ENCODE measurements around the gene TNFSF9.
"Not testable (repeated sequence)": the region's sequence is repeated elsewhere in the genome, so short reads cannot be mapped to it uniquely, and the experiment has no call there.

Gene TNFSF9

GRCh38 chr19:6503407-6504201, 27.2 kb upstream of the TNFSF9 start:
- no peak for DNase-seq
- intact Hi-C loops (cut with DNase I), result loop anchor here (10.0 kb wide), 1 partner anchor 139 kb away; the partner anchor contains the start of gene CLPP

DNA sequence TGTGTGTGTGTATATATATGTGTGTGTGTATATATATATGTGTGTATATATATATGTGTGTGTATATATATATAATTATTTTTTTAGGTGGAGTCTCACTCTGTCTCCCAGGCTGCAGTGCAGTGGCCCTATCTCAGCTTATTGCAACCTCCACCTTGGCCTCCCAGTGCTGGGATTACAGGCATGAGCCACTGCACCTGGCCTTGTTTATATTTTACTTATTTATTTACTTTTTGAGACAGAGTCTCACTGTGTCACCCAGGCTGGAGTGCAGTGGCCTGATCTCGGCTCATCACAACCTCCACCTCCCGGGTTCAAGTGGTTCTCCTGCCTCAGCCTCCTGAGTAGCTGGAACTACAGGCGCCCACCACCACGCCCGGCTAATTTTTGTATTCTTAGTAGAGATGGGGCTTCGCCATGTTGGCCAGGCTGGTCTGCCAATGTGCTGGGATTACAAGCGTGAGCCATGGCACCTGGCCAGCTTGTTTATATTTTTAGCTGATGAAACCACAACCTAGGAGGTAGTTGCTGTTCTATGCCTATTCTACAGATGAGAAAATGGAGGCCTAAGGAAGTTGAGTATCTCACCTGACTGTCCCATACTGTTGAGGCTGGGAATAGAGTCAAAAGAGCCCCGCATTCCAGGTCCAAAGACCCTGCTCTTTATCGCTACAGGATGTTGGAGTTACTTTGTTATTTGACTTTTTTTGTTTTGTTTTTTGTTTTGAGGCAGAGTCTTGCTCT, 22.6 kb upstream of the TNFSF9 start:
- DNase-seq, result not testable (repeated sequence)
- intact Hi-C loops (cut with DNase I), result loop anchor here (10.0 kb wide), 1 partner anchor 143 kb away; the partner anchor contains the start of gene CLPP

DNA sequence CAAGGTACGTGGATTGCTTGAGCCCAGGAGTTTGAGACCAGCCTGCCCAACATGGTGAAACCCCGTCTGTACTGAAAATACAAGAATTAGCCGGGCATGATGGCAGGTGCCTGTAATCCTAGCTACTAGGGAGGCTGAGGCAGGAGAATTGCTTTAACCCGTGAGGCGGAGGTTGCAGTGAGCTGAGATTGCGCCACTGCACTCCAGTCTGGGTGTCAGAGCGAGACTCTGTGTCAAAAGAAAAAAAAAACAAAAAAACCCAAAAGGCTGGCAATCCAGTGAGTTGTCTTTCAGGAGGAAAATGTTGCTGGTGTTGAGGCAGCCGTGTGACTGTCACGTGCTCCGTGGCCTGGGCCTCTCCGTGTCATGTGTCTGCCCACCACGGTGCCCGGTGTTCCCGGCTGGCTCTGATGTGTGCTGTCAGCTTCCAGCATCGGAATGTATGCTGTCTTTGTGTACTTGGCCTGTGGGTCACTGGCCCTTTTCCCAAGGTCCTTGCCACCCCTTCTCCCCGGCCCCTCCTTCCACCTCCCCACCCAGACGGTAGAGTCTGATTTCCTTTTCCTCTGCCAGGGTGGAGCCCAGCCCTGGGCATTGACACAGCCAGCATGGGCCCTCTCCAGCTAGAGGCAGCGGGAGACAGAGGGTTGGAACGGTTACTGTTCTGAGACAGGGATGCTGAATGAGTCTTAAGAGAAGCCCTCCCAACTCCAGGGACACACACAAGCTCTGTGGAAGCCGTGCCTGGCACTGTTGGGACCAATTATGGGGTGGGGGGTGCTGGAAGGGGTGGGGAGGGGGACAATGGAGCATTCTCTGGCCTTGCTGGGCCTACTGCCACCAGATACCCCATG, 21.5 kb upstream of the TNFSF9 start:
- peak; percentile 73 to 97 (median 91) for DNase-seq
- intact Hi-C loops (cut with DNase I), result loop anchor here (10.0 kb wide), 1 partner anchor 145 kb away; the partner anchor contains the start of gene CLPP

GRCh38 chr19:6510618-6511017, 20.2 kb upstream of the TNFSF9 start:
- intact Hi-C loops (cut with DNase I), result no loop called here
- peak in 1 of 10 donors; percentile 41 for DNase-seq

GRCh38 chr19:6514089-6514488, 16.7 kb upstream of the TNFSF9 start:
- intact Hi-C loops (cut with DNase I), result no loop called here

DNA sequence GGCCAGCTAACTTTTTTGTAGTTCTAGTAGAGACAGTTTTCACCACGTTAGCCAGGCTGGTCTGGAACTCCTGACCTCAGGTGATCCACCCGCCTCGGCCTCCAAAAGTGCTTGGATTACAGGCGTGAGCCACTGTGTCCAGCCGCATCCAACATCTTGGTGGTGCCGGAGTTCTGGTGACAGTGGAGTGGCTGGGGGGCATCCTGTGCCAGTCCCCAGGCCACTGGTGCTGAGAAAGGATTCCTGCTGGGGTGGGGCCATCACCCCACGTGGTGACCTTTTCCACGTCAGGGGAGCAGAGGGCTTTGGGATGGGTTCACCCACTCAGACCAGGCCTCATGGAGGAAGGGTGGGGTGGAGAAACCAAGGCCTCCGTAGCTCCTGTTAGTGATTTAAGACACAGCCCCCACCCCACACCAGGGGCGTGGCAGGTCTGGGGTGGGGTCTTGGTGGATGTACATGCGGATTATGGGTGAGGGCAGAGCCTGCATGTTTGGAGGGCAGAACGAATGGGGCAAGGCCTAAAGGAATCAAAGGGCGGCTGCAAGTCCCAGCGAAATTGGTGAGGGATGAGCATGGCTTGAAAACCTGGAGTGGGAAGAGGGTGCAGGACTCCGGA, 15.8 kb upstream of the TNFSF9 start:
- intact Hi-C loops (cut with DNase I), result no loop called here
- peak in 1 of 10 donors; percentile 41 for DNase-seq

More at GRCh38 chr19:6514089-6514488, 16.7 kb upstream of the TNFSF9 start:
- peak in 1 of 10 donors; percentile 27 for DNase-seq

DNA sequence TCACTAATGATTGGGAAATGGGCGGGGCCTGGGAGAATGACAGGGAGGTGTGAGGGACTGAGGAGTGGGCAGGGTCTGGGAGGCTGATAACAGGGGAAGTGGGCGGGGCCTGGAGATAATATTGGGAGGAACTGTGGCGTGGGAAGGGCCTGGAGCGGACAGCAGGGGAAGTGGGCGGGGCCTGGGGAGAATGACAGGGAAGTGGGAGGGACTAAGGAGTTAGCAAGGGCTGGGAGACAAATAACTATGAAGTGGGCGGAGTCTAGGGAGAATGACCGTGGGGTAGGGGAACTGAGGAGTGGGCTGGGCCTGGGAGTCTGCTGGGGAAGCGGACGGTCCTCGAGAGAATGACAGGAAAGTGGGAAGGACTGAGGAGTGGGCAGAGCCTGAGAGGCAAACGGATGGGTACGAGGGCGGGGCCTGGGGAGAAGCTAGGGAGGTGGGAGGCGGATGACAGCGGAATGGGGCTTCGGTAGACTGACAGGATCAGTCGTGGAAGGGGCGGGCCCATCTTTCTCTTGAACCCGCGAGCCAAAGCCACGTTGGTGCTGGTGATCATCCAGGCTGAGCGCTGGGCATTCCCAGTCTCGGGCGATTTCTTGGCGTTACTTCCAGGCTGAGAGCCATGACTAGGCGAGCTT, 14.7 kb upstream of the TNFSF9 start:
- intact Hi-C loops (cut with DNase I), result loop anchor here (1.0 to 2.0 kb wide), 2 partner anchors 116 to 347 kb away; no protein-coding TSS in a partner anchor
- peak; percentile 84 to 99 (median 94) for DNase-seq

- intact Hi-C loops (cut with DNase I), result loop anchor here (1.0 to 2.0 kb wide), 2 partner anchors 116 to 346 kb away; no protein-coding TSS in a partner anchor
- peak; percentile 81 to 99 (median 96) for DNase-seq
Observed at GRCh38 chr19:6516659-6517291, 14.1 kb upstream of the TNFSF9 start.

DNA sequence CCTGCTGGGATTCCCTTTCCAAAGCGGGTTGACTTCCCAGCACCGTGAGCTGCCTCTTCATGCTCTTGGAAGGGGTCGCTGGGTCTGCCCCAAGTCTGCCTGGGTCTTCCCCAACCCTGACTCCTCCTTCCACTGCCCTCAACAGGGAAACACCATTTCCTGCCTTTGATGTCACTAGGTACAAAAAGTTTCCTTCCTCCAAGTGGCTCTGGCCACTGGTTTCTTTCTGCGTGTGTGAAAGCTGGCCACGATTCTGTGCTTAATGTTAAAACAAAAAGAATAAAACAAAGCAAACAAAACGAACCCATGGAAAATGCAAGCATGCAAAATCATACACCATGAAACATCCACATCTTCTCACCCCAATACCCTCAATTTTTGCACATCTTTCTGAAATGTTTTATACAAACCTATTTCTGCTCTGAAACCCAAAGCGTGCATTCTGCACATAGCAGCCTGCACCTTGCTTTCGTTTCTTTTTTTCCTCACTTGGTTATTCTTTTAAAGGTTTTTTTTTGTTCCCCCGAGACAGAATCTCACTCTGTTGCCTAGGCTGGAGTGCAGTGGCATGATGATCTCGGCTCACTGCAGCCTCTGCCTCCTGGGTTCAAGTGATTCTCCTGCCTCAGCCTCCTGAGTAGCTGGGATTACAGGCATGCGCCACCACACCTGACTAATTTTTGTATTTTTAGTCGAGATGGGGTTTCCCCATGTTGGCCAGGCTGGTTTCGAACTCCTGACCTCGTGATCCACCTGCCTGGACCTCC, 12.5 kb upstream of the TNFSF9 start:
- peak in 1 of 10 donors; percentile 22 for DNase-seq
- intact Hi-C loops (cut with DNase I), result no loop called here

DNA sequence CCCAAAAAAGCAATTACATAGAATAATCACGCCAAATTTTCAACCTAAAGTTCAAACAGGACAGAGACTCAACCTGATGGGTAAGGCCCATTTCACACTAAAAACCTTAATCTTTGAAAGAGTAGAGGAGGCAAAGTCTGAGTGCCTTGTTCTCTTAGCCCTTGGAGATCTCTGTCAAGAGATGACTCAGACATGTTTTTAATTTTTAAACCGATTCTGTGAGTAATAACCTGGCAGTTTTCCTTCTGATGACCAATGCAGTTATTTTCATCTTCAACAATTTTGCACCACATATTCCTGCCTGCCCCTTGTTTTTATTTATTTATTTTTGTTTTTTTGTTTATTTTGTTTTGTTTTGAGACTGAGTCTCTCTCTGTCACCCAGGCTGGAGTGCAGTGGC, 11.5 kb upstream of the TNFSF9 start:
- DNase-seq, result no peak
- intact Hi-C loops (cut with DNase I), result no loop called here

- intact Hi-C loops (cut with DNase I), result no loop called here
Observed at GRCh38 chr19:6521718-6522646, 8.8 kb upstream of the TNFSF9 start.

GRCh38 chr19:6522712-6523111, 8.1 kb upstream of the TNFSF9 start:
- intact Hi-C loops (cut with DNase I), result no loop called here
- peak in 1 of 10 donors; percentile 27 for DNase-seq

More at GRCh38 chr19:6521718-6522646, 8.8 kb upstream of the TNFSF9 start:
- peak in 1 of 10 donors; percentile 32 for DNase-seq

DNA sequence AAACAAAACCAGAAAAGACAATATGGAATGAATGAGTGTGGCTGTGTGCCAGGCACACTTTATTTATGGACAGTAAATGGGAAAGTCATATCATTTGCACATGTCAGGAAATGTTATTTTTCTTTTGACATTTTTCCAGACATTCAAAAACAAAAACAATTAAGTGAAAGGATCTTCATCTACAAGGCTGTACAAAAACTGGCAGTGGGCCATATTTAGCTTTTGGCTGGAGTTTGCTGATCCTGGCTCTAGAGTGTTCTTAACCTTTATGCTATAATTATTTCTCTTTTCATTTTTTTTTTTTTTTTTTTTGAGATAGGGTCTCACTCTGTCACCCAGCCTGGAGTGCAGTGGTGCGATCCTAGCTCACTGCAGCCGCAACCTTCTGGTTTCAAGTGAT, 6.5 kb upstream of the TNFSF9 start:
- intact Hi-C loops (cut with DNase I), result no loop called here
- no peak for DNase-seq

DNA sequence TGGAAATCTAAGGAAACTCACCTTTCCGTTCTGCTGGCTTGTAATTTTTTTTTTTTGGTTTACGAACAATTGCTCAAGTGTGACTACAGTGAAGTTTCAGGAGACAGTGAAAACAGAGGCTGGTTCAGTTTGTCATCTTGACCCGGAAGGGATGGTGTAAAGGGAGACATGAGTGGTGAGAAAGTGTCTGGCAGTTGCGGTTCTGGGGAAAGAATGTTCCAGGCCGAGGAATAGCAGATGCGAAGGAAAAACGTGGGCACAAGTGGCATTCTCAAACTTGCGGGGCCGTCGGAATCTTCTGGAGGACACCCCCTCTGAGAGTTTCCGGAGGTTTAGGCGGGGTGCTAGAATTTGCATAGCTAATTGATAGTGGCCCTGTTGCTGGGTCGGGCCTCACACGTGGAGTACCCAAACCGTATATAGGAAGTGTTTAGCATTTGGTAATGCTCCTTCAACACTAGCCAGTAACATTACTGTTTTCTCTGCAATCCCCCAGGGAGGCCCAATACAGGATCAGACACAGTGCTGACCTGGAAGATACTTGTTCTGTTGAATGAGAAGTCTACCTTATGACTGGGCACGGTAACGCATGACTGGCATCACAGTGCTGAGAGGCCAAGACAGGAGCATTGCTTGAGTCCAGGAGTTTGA, 2.8 kb upstream of the TNFSF9 start:
- intact Hi-C loops (cut with DNase I), result loop anchor here (5.0 kb wide), 1 partner anchor 209 kb away; the partner anchor contains the start of genes GPR108 and TRIP10
- peak in 1 of 10 donors; percentile 35 for DNase-seq

GRCh38 chr19:6528544-6529121, 2.2 kb upstream of the TNFSF9 start:
- intact Hi-C loops (cut with DNase I), result loop anchor here (5.0 kb wide), 1 partner anchor 209 kb away; the partner anchor contains the start of genes GPR108 and TRIP10
- peak; percentile 35 to 95 (median 57) for DNase-seq

DNA sequence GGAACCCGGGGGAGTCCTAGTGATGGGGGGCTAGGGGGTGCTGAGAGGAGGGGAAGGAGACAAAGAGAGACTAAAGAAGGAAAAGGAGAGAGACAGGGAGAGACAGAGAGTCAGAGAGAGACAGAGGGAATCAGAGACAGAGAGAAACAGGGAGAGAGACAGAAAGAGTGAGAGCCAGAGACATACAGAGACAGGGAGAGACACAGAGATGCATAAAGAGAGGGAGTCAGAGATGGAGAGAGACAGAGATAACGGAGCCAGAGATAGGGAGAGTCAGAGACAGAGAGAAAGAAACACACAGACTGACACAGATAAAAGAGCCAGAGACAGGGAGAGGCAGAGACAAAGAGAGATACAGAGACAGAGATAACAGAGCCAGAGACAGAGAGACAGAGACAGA, 1.5 kb upstream of the TNFSF9 start:
- intact Hi-C loops (cut with DNase I), result loop anchor here (5.0 kb wide), 1 partner anchor 208 kb away; the partner anchor contains the start of genes GPR108 and TRIP10

More for the DNA sequence above, 1.5 kb upstream of the TNFSF9 start:
- DNase-seq, result no peak
